Activated T-cell treated with anti-CD3 and anti-CD28 coated beads, Interleukin-2, amount 50 U/mL, for 1 hour (primary cell): ENCODE measurements around the gene HAPLN2.
"Not testable (repeated sequence)": the region's sequence is repeated elsewhere in the genome, so short reads cannot be mapped to it uniquely, and the experiment has no call there.

Source experiments
- DNase-seq: peaks from one replicate; pipeline ENCODE4 v3.0.0-alpha.2; 2020

HAPLN2 gene

DNA sequence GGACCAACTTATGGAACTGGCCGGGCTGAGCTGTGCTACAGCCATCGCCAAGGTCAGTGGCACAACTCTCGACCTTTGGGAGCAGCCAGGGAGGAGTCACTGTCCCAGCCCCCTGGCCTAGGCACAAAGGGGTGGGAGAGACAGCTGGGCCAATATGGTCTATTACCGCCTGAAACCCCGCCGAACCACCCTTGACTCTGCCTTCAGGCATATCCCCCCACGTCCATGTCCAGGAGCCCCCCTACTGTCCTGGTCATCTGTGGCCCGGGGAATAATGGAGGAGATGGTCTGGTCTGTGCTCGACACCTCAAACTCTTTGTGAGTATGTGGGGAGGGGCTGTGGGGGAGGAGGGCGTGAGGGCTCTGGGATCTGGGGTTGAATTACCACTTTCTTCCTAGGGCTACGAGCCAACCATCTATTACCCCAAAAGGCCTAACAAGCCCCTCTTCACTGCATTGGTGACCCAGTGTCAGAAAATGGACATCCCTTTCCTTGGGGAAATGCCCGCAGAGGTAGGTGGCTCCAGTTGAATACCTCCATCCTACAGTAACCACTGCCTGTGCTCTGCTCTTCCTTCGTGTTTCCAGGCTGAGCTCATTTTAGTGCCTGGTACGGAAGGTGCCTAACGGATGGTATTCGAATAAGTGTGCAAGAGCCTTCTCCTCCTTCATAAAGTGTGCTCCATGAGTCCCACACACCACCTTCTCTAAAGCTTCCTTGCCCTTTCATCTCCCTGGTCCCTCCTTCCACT is 26.9 kb upstream of the HAPLN2 start:
- DNase-seq, result no peak

DNA sequence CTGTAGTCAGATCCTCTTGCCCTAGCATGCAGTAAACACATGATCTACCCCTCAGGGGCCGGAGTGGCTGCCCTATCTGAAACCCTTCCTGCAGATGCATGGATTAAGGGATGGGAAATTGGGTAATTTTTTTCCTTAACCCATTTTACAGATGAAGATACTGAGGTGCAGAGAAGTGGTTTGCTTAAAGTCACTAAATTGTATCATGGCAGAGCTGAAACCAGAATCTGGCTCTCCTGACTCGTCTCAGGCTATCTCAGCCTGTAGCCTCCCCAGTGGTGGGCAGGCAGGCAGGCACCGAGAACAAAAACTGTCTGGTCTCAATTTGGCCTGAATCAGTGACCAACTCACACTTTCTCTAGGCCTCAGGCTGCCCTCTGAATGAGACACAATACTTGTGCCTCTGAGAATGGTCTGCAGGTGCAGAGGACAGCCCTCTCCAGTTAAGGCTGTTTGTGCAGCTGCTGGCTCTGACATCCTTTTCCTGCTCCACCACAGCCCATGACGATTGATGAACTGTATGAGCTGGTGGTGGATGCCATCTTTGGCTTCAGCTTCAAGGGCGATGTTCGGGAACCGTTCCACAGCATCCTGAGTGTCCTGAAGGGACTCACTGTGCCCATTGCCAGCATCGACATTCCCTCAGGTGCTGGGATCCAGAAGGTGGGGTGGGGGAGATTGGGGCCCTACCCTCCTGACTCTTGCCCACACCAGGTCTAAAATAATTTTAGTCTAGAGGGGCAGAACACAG is 26.1 kb upstream of the HAPLN2 start:
- no peak for DNase-seq

DNA sequence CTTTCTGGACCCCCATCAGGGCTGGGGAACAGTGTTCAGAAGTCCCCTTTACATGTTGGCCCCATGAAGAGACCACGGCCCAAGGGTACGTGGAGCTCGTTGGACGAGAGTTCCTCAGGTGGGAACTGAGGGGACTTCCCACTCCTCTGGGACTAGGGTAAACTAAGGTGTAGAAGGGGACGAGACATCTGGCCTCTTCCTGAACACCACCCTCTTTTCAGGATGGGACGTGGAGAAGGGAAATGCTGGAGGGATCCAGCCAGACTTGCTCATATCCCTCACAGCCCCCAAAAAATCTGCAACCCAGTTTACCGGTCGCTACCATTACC is 25.6 kb upstream of the HAPLN2 start:
- no peak for DNase-seq

DNA sequence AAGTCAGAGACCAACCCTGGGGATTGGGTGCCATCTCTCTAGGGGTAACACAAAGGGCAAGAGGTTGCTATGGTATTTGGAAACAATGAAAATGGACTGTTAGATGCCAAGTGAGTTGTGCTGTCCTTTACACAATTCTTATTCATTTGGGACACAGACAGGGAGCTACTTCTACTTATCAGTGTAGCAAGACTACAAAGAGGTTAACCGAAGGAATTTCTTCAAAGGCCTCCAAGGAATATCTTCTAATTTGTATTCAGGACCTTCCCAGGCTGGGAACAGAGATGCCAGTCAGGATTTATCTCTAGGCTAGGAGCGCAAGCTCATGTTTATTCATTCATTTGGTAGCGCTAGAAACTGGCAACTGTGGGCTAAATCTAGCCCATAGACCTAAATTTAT is 25.0 kb upstream of the HAPLN2 start:
- no peak for DNase-seq

DNA sequence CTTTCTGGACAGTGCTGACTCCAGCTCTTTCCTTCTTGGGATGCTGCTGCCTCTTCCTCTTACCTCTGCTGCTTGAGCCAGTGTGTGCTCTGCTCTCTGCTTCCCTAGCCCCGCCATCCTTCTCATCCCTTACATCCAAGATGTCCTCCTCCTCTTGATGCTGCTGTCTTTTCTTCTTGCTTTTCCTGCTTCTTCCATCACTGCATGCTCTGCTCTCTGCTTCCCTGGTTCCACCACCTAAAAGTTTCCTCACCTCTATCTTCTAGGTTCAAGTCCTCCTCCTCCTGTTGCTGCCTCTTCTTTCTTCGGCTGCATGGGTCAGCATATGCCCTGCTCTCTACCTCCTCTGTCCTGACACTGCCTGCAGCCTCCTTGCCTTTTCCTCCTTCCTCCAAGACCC is 24.2 kb upstream of the HAPLN2 start:
- DNase-seq, result no peak

DNA sequence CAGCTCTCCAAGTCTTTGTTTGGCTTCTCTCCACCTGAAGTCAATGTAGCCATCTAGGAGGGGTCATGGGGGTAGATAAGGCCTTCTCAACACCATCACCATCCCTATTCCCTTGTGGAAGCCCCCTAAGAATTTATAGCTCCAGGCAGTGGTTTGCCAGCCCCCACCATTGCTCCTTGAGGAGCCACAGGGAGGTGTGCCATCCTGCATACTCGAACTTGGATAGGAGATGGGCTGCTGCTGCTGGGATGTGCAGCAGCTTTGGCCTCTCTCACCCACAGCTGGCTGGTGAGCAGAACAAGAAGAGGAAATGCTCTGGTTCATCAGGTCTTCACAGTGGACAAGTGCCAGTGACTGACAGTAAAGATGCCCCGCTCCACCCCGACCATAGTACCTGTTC is 22.8 kb upstream of the HAPLN2 start:
- DNase-seq, result no peak

DNA sequence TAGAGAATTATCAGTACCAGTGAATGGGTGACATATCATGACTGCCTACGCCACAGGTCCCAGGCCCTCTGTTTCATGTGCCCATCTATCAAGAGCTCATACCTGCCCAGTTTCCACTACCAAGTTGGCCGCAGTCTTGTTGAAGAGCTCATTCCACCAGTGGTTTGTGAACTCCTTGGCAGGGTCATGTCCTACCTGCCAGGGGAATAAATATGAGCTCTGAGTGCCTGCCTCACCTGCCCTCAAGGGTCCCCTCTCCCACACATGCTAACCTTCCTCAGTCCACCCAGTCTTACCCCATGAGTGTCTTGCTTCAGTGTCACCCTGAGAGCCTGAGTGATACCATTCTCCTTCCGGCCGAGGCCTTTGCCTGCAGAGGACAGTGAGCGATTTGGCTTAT is 21.1 kb upstream of the HAPLN2 start:
- DNase-seq, result no peak

DNA sequence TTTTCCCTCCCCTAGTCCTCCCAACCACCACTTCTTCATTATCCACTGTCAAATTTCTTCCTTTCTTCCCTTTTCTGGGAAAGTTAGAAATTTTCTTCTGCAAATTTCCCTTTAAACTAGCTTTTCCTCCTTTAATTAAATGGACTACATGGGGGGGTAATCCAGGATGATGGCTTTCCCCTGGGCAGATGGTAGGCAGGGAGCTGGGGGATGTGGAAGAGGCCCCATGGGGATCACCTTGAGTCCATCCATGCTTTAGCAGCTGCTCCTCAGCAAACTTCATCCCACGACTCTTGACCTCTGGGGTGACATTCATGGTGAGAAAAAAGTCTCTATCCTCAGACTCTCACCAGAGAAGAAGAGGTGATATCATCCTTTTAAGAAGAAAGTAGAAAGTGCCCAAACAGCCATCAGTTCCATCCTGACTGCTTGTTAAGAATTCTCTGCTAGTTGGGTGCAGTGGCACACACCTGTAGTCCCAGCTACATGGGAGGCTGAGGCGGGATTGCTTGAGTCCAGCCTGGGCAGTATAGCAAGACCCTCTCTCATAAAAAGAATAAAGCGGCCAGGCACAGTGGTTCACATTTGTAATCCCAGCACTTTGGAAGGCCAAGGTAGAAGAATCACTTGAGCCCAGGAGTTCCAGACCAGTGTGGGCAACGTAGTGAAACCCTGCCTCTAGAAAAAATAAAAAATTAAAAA is 20.3 kb upstream of the HAPLN2 start:
- no peak for DNase-seq

DNA sequence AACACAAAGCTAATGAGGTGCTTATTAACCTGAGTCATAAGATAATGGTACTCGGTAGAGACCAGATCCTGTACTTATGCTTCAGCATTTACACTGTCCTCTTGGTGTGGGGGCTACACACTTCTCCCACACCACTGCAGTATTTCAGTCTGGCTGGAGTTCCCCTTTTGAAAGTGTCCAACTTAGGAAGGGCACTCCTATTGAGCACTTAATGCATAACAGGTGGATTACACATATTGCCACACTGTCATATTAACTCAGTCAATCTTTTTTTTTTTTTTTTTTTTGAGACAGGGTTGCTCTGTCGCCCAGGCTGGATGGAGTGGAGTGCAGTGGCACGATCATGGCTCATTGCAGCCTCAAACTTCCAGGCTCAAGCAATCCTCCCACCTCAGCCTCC is 19.4 kb upstream of the HAPLN2 start:
- no peak for DNase-seq

DNA sequence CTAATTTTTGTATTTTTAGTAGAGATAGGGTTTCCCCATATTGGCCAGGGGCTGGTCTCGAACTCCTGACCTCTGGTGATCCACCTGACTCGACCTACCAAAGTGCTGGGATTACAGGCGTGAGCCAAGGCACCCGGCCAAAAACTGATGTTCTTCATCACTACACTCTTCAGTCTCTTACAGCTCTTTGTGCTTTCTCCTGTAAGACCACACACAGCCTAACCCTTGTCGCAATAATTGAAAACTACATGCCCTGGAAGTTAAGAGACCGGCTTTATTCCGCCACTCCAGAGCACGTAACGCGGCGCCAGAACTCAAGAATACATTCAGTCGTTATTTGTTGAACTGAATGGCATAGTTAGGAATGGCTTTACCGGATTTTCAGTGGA is 18.5 kb upstream of the HAPLN2 start:
- no peak for DNase-seq

DNA sequence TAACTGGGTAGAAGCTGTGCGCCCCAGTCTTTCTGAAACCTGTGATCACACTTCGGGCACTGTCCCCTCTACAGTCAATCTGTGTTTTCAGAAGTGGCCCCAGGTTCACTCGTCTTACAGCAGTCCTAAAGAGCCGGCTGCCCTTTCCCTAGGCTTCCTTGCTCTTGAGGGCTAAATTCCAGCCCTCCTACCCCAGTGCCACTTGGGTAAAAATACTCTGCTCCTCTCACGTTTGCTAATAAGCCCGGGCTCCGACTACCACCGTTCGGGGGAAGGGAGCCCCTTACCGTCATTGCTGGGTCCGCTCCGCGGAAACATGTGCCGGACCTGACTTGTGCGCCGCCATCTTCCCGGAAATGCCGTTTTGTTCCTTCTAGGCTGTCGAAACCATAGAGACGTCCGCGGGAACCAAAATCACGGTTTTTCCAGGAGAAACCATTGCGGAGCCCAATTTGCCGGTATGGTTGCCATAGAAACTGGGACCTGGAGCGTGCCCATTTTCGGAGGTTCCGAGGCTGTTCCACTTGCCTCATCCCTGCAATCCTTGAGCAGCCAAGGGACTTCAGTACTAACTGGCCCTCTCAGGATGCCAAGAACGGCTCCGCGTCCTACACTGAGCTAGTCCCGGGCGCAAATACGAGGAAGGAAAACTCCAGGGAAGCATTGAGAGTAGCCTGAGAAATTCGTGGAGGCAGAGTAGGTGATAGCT is 17.9 kb upstream of the HAPLN2 start, which contains the start of gene GPATCH4:
GPATCH4 (minus strand) TSS at position 358 of the 709 bp plus-strand sequence.
- DNase-seq, result peak; percentile 75

DNA sequence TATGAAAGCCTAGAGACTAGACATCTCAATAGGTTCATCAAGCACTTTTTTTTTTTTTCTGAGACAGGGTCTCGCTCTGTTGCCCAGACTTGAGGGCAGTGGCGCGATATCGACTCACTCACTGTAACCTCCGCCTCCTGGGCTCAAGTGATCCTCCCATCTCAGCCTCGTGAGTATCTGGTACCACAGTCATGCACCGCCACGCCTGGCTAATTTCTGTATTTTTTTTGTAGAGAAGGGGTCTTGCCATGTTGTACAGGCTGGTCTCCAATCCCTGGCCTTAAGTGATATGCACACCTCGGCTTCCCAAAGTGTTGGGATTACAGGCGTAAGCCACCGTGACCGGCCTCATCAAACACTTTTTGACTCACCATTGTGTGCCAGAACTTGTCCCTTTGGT is 17.3 kb upstream of the HAPLN2 start:
- no peak for DNase-seq

DNA sequence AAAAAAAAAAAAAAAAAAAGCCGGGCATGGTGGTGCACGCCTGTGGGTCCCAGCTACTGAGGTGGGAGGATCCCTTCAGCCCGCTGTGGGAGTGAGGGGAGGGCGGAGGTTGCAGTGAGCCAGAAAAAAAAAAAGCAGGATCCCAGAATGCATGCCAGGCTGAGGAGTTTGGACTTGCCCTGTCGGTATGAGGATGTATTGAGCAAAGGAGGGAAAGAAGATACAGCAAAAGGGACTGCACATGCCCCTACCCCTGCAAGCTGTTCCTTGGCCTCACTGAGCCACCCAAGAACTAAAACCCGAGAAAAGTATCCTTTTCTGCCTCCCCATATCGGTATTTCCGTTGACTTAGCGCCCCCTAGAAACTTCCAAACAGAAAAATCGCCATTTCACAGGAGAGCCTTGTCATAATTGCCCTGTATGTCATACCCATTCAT is 16.6 kb upstream of the HAPLN2 start:
- no peak for DNase-seq

DNA sequence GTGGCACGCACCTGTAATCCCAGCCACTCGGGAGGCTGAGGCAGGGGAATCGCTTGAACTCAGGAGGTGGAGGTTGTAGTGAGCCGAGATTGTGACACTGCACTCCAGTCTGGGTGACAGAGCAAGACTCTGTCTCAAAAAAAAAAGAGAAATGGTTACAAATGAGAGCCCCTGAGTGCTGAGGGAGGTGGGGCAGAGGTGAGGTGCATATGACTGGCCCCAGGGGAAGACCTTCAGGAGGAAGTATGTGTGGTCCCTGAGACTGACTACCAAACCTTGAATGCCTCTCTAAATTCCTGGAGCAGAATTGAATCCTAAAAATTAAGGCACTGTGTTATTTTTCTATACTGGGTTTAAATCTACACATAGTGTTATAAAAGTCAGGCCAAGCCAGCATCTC is 11.9 kb upstream of the HAPLN2 start:
- not testable (repeated sequence) for DNase-seq

DNA sequence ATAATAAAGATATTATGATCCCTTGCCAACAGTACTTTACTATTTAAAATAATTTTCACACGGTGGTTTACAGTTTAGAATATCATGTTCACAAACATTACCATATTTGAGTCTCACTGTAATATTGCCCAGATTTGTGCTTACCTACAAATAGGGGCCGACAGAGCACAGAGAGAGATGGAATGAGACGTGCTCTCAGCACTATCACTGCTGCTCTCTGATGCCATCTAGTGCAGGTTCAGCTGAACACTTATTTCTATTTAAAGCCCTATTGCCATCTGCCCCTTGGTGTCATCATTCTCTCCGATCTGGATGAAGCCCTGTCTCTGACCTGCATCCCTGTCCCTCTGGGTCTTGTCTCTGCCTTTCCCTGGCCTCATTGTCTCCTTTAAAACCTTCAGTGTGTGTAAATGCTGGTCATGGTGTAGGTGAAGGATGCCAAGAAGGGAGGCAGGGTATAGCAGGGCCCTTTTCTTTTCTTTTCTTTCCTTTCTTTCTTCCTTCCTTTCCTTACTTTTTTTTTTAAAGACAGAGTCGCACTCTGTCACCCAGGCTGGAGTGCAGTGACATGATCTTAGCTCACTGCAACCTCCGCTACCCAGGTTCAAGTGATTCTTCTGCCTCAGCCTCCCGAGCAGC is 11.1 kb upstream of the HAPLN2 start:
- DNase-seq, result peak; percentile 44

DNA sequence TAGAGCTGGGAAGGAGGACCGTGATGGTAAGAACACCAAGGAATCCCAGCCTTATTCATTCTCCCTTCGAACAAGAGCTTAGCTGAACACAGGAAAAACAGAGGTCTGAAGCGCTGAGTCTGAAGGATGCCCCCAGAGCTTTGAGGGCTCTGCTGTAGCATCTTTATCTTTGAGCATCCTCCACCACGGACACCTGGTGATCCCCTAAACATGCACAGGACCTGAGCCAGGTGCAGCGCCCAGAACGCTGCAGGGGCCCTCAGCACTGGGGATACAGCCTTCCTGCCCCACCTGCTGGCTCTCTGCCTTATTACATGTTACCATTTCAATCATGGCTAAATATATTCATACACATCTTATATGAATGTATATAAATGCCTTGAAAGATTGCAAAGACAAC is 10.2 kb upstream of the HAPLN2 start:
- DNase-seq, result peak; percentile 62

DNA sequence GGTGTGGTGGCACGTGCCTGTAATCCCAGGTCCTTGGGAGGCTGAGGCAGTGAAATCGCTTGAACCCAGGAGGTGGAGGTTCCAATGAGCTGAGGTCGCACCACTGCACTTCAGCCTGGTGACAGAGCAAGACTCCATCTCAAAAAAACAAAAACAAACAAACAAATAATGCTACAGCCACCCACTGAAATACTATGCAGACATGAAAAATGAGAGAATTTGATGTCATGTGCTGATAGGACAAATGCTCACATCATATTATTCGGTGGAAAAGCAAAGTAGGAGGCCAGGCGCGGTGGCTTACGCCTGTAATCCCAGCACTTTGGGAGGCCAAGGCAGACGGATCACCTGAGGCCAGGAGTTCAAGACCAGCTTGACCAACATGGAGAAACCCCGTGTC is 9.1 kb upstream of the HAPLN2 start:
- not testable (repeated sequence) for DNase-seq

DNA sequence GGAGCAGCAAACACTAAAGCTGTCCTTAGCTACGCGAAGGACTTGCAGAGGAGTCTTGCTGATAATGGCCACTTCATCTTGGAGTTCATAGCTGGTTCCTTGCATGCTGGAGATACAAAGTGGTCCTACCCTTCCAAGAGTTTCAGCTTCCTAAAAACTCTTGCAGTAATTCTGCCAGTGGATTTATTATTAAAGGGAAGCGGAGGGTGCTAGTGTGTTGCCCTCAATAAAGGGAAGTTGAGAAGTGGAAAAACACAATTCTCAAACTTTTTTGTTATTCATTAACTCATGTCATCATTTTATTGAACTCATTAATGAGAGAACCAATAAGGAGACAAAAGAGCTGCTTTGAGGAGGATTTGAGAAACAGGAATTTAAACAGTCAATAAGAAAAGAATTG is 6.5 kb upstream of the HAPLN2 start:
- DNase-seq, result no peak

DNA sequence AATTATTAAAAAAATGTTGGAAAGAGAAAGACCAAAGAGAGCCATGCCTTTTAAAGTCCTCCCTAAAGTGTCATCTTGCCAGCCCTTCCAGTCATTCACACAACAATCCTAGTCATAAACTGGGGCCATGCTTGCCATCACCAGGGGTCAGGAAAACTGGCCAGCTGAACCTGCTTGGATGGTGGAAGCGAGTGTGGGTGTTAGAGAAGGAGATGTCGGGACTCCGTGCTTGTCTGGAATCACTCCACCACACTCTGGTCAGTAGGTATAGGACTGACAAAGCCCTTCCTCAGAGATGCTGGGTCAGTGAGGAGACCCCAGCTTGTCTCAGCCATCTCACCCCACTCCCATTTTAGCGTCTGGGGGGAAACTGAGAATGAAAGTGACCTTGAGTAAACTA is 3.3 kb upstream of the HAPLN2 start:
- DNase-seq, result no peak

DNA sequence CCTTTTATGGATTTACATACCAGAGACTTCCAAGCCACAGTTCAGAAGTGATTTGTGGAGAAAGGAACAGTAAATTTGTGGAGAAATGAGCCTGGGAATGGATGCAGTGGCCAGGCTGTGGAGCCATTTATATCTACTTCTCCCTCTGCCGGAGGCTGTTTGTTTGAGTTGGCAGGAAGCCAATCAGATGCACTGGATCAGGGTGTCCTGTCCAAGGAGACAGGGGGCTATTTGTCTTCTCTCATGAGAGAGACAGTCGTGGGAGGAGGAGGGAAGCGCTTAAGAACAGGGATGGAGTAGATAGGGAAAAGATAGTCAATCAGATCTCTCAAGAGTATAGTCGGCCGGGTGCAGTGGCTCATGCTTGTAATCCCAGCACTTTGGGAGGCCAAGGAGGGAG is 2.8 kb upstream of the HAPLN2 start:
- no peak for DNase-seq

DNA sequence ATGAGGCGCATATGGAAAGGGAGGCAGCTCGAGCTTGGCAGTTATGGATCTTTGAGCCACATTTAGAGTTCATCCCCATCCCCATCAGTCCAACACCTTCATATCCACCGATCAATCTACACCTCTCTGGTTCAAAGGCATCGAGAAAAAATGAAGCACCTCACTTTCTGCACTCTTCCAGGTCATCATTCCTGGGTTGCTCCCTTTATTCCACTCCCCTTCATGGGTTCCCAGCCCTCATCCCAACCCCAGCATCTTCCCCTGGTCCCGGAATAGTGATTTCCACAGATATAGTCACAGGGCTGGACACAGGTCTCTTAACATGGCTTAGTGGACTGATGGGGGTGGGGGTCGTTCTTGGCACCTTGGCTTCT is 354 bp downstream of the HAPLN2 start:
- DNase-seq, result no peak

DNA sequence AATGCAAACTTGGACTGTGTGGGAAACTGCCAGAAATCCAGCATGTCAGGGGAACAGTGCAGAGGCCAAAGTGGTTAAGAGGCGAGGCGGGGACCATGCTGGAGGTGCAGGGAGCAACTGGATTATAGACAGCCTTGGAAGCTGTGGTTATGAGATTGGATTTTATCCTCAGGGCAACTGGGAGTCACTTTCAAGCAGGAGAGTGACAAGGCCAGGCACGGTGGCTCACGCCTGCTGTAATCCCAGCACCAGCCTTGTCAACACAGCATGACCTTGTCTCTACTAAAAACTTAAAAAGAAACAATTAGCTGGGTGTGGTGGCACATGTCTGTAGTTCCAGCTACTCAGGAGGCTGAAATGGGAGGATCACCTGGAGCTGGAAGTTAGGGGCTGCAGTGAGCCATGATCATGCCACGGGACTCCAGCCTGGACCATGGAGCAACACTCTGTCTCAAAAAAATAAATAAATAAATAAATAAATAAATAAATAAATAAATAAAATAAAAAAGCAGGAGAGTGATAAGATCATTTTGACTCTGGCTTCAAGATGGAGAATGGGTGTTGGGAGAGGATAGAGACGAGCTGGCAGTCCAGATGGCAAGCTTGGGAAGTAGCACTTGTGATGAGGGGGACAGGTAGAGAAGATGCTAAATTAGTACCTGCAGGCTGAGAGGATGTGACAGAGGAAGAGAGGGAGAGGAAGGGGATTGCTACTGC is 3.5 kb downstream of the HAPLN2 start:
- no peak for DNase-seq
